GM12872 (cell line): ENCODE results near the gene VPS13D.

Experiments
- TF ChIP-seq, protein P1 (sequence below): IDR thresholded peaks from 3 replicates; pipeline ENCODE4 v1.5.1; 2011; ENCODE audit warnings: low read depth, mild to moderate bottlenecking, low read length, moderate library complexity; ENCODE audit not compliant: insufficient read depth

VPS13D gene

DNA sequence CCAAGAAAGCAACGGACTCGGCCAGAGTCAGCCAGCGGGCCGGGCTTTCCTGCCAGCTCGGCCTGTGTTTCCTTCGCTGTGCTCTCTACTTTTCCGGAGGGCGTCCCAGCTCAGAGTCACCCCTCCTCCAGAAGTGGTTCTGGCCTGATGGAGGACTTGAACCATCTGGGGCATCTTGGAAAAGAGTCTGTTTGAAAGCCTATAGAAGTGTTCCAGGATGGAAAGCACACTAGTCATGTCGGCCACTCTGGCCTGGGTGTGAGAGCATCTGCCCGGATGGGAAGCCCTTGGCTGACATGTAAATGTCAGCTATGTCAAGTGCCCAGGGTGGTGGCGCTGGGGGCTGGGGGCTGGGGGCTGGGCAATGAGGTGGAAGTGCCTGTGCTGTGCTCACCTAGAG, 274.8 kb downstream of the VPS13D start:
- TF ChIP-seq, protein P1, sequence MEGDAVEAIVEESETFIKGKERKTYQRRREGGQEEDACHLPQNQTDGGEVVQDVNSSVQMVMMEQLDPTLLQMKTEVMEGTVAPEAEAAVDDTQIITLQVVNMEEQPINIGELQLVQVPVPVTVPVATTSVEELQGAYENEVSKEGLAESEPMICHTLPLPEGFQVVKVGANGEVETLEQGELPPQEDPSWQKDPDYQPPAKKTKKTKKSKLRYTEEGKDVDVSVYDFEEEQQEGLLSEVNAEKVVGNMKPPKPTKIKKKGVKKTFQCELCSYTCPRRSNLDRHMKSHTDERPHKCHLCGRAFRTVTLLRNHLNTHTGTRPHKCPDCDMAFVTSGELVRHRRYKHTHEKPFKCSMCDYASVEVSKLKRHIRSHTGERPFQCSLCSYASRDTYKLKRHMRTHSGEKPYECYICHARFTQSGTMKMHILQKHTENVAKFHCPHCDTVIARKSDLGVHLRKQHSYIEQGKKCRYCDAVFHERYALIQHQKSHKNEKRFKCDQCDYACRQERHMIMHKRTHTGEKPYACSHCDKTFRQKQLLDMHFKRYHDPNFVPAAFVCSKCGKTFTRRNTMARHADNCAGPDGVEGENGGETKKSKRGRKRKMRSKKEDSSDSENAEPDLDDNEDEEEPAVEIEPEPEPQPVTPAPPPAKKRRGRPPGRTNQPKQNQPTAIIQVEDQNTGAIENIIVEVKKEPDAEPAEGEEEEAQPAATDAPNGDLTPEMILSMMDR: no peak

DNA sequence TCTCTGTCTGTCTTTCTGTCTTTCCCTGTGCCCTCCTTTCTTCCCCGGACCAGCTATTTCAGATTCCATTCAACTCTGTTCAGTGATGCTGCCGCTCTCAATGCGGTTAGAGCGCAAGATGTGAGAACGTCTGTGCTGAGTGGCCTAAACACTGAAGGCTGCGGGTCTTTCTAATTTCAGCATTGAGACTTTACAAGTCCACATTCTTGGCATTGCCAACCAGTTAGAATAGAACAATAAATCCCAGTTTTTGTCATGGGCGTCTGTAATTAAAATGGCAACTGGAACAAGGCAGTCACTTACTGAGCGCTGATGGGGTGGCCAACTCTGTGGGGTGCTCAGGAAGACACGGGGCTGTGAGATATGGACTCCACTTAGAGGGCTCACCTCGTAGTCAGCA, 275.4 kb downstream of the VPS13D start:
- TF ChIP-seq, protein P1: no peak

DNA sequence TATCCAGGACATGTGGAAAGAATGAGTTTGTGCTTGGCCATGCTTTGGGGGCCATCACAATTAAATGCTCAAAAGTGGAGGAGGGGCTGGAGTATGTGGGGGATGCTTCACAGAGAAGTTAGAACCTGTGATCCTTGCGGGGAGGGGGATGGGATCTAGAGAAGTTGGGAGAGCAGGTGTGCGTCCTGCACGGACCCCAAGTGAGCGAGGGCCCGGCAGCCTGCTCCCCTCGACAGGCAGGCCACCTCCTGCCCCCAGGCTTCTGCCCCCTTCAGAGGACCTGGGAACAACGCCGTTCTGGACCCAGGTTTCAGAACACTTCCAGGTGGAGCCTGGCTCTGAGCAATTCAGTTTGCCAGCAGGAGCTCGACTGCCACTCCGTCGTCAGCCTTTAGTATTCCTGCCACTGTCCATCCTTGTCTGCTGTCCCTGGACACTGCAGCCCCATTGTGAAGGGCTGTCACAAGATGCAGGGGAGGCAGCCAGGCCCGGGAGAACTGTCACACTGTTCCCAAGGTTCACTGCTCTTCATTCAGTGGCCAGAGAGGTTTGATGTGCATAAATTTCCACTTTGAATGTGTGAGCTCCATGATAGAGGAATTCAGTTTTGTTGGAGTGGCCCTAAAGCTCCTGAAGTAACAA, 275.9 kb downstream of the VPS13D start:
- TF ChIP-seq, protein P1: no peak

DNA sequence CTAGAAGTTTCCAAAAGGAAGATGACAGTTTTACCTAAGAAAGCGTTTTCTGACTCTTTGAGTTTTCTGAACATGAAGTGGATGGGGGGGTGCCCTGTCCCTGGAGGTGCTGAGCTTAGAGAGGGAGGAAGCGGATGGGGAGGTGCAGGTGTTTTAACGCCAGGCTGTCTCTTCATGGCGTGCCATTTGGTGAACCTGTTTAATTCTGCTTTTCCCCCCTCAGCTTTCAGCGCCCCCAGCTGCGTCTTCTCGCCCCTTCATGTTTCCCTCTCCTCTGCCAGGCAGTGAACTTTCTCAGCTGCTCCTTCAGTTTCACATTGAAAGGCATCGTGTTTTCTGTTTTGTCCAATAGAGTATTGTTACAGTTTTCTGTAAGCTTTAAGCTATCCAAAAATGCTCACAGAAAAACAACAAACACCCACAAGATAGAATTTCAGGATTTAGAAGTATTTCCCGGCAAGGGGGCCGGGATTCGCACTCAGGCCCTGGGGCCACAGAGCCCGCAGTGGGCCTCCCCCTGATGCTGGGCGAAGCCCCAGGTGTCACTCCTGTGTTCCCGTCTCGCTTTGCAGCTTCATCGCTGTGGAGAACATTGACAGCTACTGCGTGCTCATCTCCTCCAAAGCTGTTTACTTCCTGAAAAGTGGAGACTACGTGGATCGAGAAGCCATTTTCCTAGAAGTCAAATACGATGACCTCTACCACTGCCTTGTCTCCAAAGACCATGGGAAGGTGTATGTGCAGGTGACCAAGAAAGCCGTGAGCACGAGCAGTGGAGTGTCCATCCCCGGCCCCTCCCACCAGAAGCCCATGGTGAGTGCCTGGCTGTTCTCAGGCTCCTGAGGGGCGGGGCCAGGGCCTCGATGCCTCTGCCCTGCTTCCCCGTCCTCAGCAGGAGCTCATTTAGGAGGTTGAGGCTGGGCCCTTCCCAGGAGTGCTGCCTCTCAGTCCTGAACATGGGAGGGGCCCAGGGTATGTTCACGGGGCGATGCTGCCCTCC, 276.8 kb downstream of the VPS13D start:
- TF ChIP-seq, protein P1: no peak

DNA sequence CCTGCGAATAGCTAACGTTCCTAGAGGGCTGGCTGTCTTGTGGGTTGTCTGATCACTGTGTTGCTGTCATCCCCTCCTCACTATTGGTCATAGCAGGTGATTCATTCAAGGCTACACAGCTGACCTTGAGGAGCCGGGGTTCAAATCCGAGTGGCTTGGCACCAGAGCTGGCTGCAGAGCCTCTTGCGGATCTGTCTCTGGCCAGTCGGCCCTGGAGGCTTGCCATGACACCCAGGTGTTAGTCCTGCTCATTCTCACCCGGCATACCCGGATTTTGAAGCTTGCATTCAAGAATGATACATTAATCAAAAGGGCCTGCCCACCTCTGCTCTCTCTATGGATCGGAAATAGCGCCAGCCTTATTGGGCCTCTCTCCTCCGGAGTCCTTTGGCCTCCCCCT, 277.8 kb downstream of the VPS13D start:
- TF ChIP-seq, protein P1: no peak

DNA sequence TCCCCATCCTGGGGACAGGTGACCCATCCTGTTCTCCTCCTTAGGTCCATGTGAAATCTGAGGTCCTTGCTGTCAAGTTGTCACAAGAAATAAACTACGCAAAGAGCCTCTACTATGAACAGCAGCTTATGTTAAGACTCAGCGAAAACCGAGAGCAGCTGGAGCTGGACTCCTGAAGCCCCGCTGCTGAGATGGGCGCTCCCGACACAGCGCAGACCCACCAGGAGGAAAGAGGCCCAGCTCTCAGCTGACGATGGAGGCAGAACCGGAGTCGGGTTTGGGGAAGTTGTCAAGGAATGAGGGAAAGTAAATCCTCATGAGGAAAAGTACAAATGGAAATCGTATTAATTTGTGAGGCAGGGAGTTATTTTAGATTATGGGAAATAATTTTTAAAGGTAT, 279.0 kb downstream of the VPS13D start:
- TF ChIP-seq, protein P1: no peak

DNA sequence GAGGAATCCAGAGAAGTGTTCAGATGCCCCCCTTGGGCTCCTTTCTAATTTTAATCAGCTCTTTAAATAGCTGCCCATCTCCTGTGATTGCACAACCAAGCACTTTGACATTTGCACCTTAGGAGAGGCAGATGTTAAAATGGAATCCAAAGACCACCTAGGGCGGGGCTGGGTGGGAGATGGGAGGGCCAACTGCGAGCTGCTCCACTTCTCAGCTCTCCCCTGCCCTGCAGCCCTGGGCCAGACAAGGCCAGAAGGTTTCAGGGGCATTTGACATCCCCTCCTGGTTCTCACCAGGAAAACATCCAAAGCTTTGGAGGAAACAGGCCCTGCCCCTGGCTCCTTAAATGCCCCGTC, 281.3 kb downstream of the VPS13D start:
- TF ChIP-seq, protein P1: no peak
